HepG2 (cell line): ENCODE data around the gene PLIN5. TPM values are rescaled to one million over a fixed set of nuclear protein-coding genes. Genes with fewer than 3 reads are reported as not detected.
A peak's percentile ranks its signal among the peaks of the same experiment; 100 is the strongest.

Source experiments
- ATAC-seq: fragments of 200-7000 bp; cut with Tn5 transposase; 3 replicates; pipeline ENCODE4 v1.9.1; 2020; ENCODE audit warnings: mild to moderate bottlenecking, moderate library complexity
- BruUV-seq: library from RNA; stranded (reverse); fragments of 400-500 nt; replicated peaks from 2 replicates; lab custom pipeline; 2021; lab: Mats Ljungman, UMichigan
- CTCF ChIA-PET: fragments of 300-600 bp; formaldehyde crosslinking; extraction: SDS; loops from one replicate; lab custom pipeline; 2021; ENCODE audit warnings: low total read pairs, inconsistent platforms, low intra/inter-chr PET ratio; lab: Yijun Ruan, JAX
- POLR2A ChIA-PET: fragments of 350-600 bp; sonication (Branson Sonifier 250); formaldehyde crosslinking; loops from one replicate; lab custom pipeline; 2020; ENCODE audit warnings: antibody characterized with exemption, inconsistent platforms; lab: Yijun Ruan, JAX
- DNase-seq: peaks from one replicate; pipeline ENCODE4 v3.0.0-alpha.2; 2015; ENCODE audit warnings: low spot score
- FAIRE-seq: peaks from 3 replicates; lab custom pipeline; 2011; peaks lifted over from hg19 to GRCh38; lab: Jason Lieb, UNC
- H2AFZ ChIP-seq: one replicate; pipeline ENCODE4 v1.6.1; 2011; ENCODE audit warnings: low read length, inconsistent platforms
- H3K27ac ChIP-seq: fragments of 300-600 bp; 3 replicates; pipeline ENCODE4 v1.8.0; 2011; ENCODE audit warnings: mixed run types, mild to moderate bottlenecking, mixed read lengths, low read length, inconsistent platforms; ENCODE audit not compliant: insufficient read depth; ENCODE audit errors: extremely low read length
- H3K27me3 ChIP-seq, 2 experiments: fragments of 200-600 bp in 1 of 2; 2 replicates in 1 of 2; 3 replicates in 1 of 2; pipeline versions ENCODE4 v1.6.0 to v1.8.0; 2011; ENCODE audit warnings: low read length in 2 of 2, mild to moderate bottlenecking in 2 of 2, moderate library complexity in 2 of 2, inconsistent platforms in 1 of 2; ENCODE audit not compliant: insufficient read depth in 2 of 2, control insufficient read depth in 1 of 2
- H3K36me3 ChIP-seq, 2 experiments: fragments of 200-600 bp in 1 of 2; replicated peaks in 1 of 2; 2 replicates in 1 of 2; 3 replicates in 1 of 2; pipeline versions ENCODE4 v1.5.1 to v1.8.0; 2011; ENCODE audit warnings: low read length in 2 of 2, inconsistent platforms in 1 of 2; ENCODE audit not compliant: insufficient read depth in 2 of 2, control insufficient read depth in 1 of 2
- H3K4me1 ChIP-seq: 2 replicates; pipeline ENCODE4 v1.5.1; 2012; ENCODE audit warnings: low read length, inconsistent platforms; ENCODE audit not compliant: insufficient read depth
- H3K4me2 ChIP-seq: 2 replicates; pipeline ENCODE4 v1.6.0; 2011; ENCODE audit warnings: low read depth, low read length, inconsistent platforms
- H3K4me3 ChIP-seq, 3 experiments: fragments of 200-600 bp in 1 of 3; sonication (generic), shearing (Covaris generic) in 1 of 3; replicated peaks in 1 of 3; 2 replicates each; pipeline ENCODE4 v1.5.1; 2011 to 2016; ENCODE audit warnings: low read length in 3 of 3, inconsistent platforms in 2 of 3, low read depth in 2 of 3, mild to moderate bottlenecking in 2 of 3, control low read depth in 1 of 3, mixed read lengths in 1 of 3; ENCODE audit not compliant: insufficient read depth in 1 of 3
- H3K79me2 ChIP-seq: one replicate; pipeline ENCODE4 v1.6.1; 2011; ENCODE audit warnings: low read length, inconsistent platforms; ENCODE audit not compliant: insufficient read depth
- H3K9ac ChIP-seq: 2 replicates; pipeline ENCODE4 v1.6.0; 2011; ENCODE audit warnings: mild to moderate bottlenecking, low read depth, low read length, inconsistent platforms; ENCODE audit not compliant: insufficient read depth
- H3K9me3 ChIP-seq: 2 replicates; pipeline ENCODE4 v1.5.1; 2012; ENCODE audit warnings: mild to moderate bottlenecking, low read length
- H4K20me1 ChIP-seq: 2 replicates; pipeline ENCODE4 v1.6.0; 2011; ENCODE audit warnings: inconsistent platforms, mild to moderate bottlenecking, low read length, moderate library complexity; ENCODE audit not compliant: insufficient read depth
- ESRRA ChIP-seq: sonication (generic); formaldehyde crosslinking; IDR thresholded peaks from 2 replicates; pipeline ENCODE4 v1.5.1; 2020; ENCODE audit warnings: mild to moderate bottlenecking, low read depth, missing genetic modification reagents
- ETV6 ChIP-seq: sonication (generic); formaldehyde crosslinking; conservative IDR thresholded peaks from 2 replicates; pipeline ENCODE4 v1.4.0; 2020; ENCODE audit warnings: missing genetic modification reagents
- HIC2 ChIP-seq: sonication (generic); formaldehyde crosslinking; IDR thresholded peaks from 2 replicates; pipeline ENCODE4 v1.9.0; 2022; ENCODE audit warnings: low read depth, missing genetic modification reagents
- KAT7 ChIP-seq: IDR thresholded peaks from 2 replicates; pipeline ENCODE4 v1.6.1; 2018; ENCODE audit warnings: borderline replicate concordance, missing compliant biosample characterization
- KDM4B ChIP-seq: sonication (generic); formaldehyde crosslinking; IDR thresholded peaks from 2 replicates; pipeline ENCODE4 v1.4.0; 2020; ENCODE audit warnings: missing genetic modification reagents
- KMT2B ChIP-seq: IDR thresholded peaks from 2 replicates; pipeline ENCODE4 v1.6.1; 2016; ENCODE audit warnings: missing genetic modification reagents, missing compliant biosample characterization
- NFIC ChIP-seq: IDR thresholded peaks from 2 replicates; pipeline ENCODE4 v1.6.1; 2012; ENCODE audit warnings: mild to moderate bottlenecking, low read length, inconsistent platforms
- NR0B2 ChIP-seq: sonication (generic); formaldehyde crosslinking; IDR thresholded peaks from 2 replicates; pipeline ENCODE4 v1.4.0; 2020; ENCODE audit warnings: mild to moderate bottlenecking, missing genetic modification reagents
- SETDB1 ChIP-seq: sonication (generic); formaldehyde crosslinking; IDR thresholded peaks from 2 replicates; pipeline ENCODE4 v1.5.1; 2020; ENCODE audit warnings: missing genetic modification reagents, mild to moderate bottlenecking, borderline replicate concordance
- ZNF143 ChIP-seq: sonication (generic); formaldehyde crosslinking; IDR thresholded peaks from 2 replicates; pipeline ENCODE4 v1.4.0; 2020; ENCODE audit warnings: missing genetic modification reagents
- ZNF30 ChIP-seq: sonication (generic); formaldehyde crosslinking; IDR thresholded peaks from 2 replicates; pipeline ENCODE4 v1.5.0; 2020; ENCODE audit warnings: mild to moderate bottlenecking, missing genetic modification reagents
- ZNF326 ChIP-seq: sonication (generic); formaldehyde crosslinking; IDR thresholded peaks from 2 replicates; pipeline ENCODE4 v1.4.0; 2020; ENCODE audit warnings: missing genetic modification reagents, borderline replicate concordance
- ZNF510 ChIP-seq: sonication (generic); formaldehyde crosslinking; IDR thresholded peaks from 2 replicates; pipeline ENCODE4 v1.4.0; 2020; ENCODE audit warnings: low read depth, mild to moderate bottlenecking, missing genetic modification reagents
- ZNF639 ChIP-seq: conservative IDR thresholded peaks from 2 replicates; pipeline ENCODE4 v1.6.1; 2018; ENCODE audit warnings: missing genetic modification reagents
- ZNF703 ChIP-seq: sonication (generic); formaldehyde crosslinking; IDR thresholded peaks from 2 replicates; pipeline ENCODE4 v1.5.1; 2020; ENCODE audit warnings: missing genetic modification reagents, mild to moderate bottlenecking, moderate library complexity, borderline replicate concordance
- ZNF883 ChIP-seq: sonication (generic); formaldehyde crosslinking; IDR thresholded peaks from 2 replicates; pipeline ENCODE4 v1.5.1; 2020; ENCODE audit warnings: mild to moderate bottlenecking, missing genetic modification reagents; ENCODE audit errors: not compliant biosample characterization
- WGBS: methylation state at CpG from one replicate; pipeline ENCODE4 v1.1.6; 2017; ENCODE audit warnings: low lambda C conversion rate; 5-methylcytosine and 5-hydroxymethylcytosine counted together
- in situ Hi-C: cut with HindIII; loops from 2 replicates; pipeline ENCODE4 v1.10.0; 2017; ENCODE audit warnings: low pct_unique_long_range_greater_than_20kb; ENCODE audit not compliant: extremely low pct_ligation_motif_present
- intact Hi-C: fragments of 100-400 bp; cut with micrococcal nuclease; formaldehyde crosslinking; loops from one replicate; pipeline ENCODE4 v1.10.0; 2022; ENCODE audit not compliant: unreplicated experiment
- polyA plus RNA-seq, 8 experiments: library from polyadenylated mRNA; depleted of rRNA in 3 of 8; stranded (reverse) in 7 of 8; unstranded in 1 of 8; fragments of >200 nt; fragmentation: Illumina TruSeq in 4 of 8; extraction: Trizol in 4 of 8; gene quantifications; 2 replicates each; pipeline versions ENCODE4 v1.2.1 to v1.2.3, GENCODE V29; 2011 to 2016; ENCODE audit warnings: low read depth in 4 of 8, missing spikeins in 1 of 8, mixed read lengths in 1 of 8; ENCODE audit not compliant: insufficient read depth in 1 of 8
- total RNA-seq, 5 experiments: library from RNA; depleted of rRNA; stranded (reverse); fragments of >200 nt; fragmentation: Illumina TruSeq; extraction: Trizol; gene quantifications; 2 replicates each; pipeline ENCODE4 v1.2.3, GENCODE V29; 2016; ENCODE audit warnings: low read depth in 1 of 5

Gene PLIN5
- total and polyA plus RNA-seq, 2 of the 13 experiments (the other 11 are each of a cell fraction or from before 2014, with no cell fraction given): 1.8 to 4.8 TPM

GRCh38 chr19:4518345-4519171 lies 16.5 kb downstream of the PLIN5 start, which contains the start of gene PLIN4:
TSS of gene PLIN4 (minus strand) at chr19:4518486. CDS start at chr19:4518272, 214 bp downstream.
- WGBS: 71% methylated on average over 16 of the region's 34 CpGs
- Histone ChIP-seq H3K4me2 (peak within 1 kb of the TSS; percentile 60), H4K20me1 (no peaks in the 10 kb centered on the region), H2AFZ (peak within 1 kb of the TSS; percentile 18), H3K4me1 (peaks cover 63% of the 10 kb centered on the region), H3K36me3 (no peaks in the 10 kb centered on the region), H3K9me3 (no peaks in the 10 kb centered on the region), H3K4me3 (peak within 1 kb of the TSS in 2 of 3 experiments; percentile 41 to 52; a peak in 5 of 6 replicates), H3K79me2 (no peaks in the 10 kb centered on the region), H3K27me3 (no peaks in the 10 kb centered on the region), H3K27ac (peak within 1 kb of the TSS; percentile 48), H3K9ac (peak within 1 kb of the TSS; percentile 53)
- intact Hi-C loops: no loop called here
- BruUV-seq: no TSS peak
- CTCF ChIA-PET: no interaction called here
- peak; percentile 66 for DNase-seq
- POLR2A ChIA-PET: interaction anchor here (0.8 to 1.9 kb wide), 7 partner anchors 9 to 104 kb away, joined by 3 to 9 read pairs (median 5); partner anchors contain the start of genes HDGFL2, LRG1 and PLIN5
- in situ Hi-C loops: no loop called here
- no peak for FAIRE-seq
- ATAC-seq: peak; percentile 86
- TF ChIP-seq ZNF326 (CRISPR knock-in tag) (no peak), KDM4B (CRISPR knock-in tag) (no peak), HIC2 (CRISPR knock-in tag) (peak; percentile 42; the same call in 1 of the 2 replicates), ETV6 (CRISPR knock-in tag) (no peak; the same call in 1 of the 2 replicates), ZNF30 (no peak), ZNF703 (no peak), NR0B2 (CRISPR knock-in tag) (no peak), ESRRA (CRISPR knock-in tag) (no peak), KAT7 (no peak), ZNF510 (CRISPR knock-in tag) (no peak), ZNF883 (CRISPR knock-in tag) (no peak), NFIC (no peak), ZNF143 (CRISPR knock-in tag) (no peak), SETDB1 (CRISPR knock-in tag) (no peak), ZNF639 (CRISPR knock-in tag) (peak; percentile 63; the same call in 1 of the 2 replicates), KMT2B (CRISPR knock-in tag) (no peak)
